Hepatocyte (in vitro differentiated cells): ENCODE results near the gene LSAMP.

Source experiments
- EZH2 ChIP-seq: fragments of 200-600 bp; sonication (generic); IDR thresholded peaks from 2 replicates; pipeline ENCODE4 v1.6.1; 2016; ENCODE audit warnings: antibody characterized with exemption, mild to moderate bottlenecking, borderline replicate concordance
- TF ChIP-seq, protein P1 (sequence below): fragments of 200-600 bp; sonication (generic); IDR thresholded peaks from 2 replicates; pipeline ENCODE4 v1.5.1; 2016; ENCODE audit warnings: antibody characterized with exemption, mild to moderate bottlenecking; ENCODE audit not compliant: poor library complexity

- TF ChIP-seq, protein P1, sequence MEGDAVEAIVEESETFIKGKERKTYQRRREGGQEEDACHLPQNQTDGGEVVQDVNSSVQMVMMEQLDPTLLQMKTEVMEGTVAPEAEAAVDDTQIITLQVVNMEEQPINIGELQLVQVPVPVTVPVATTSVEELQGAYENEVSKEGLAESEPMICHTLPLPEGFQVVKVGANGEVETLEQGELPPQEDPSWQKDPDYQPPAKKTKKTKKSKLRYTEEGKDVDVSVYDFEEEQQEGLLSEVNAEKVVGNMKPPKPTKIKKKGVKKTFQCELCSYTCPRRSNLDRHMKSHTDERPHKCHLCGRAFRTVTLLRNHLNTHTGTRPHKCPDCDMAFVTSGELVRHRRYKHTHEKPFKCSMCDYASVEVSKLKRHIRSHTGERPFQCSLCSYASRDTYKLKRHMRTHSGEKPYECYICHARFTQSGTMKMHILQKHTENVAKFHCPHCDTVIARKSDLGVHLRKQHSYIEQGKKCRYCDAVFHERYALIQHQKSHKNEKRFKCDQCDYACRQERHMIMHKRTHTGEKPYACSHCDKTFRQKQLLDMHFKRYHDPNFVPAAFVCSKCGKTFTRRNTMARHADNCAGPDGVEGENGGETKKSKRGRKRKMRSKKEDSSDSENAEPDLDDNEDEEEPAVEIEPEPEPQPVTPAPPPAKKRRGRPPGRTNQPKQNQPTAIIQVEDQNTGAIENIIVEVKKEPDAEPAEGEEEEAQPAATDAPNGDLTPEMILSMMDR = no peak
- no peak for TF ChIP-seq EZH2
Measured at GRCh38 chr3:116259984-116260383, 185.3 kb downstream of the LSAMP start.
